Measurements from ENCODE around the gene OBSCN. TPM values are rescaled to one million over a fixed set of nuclear protein-coding genes. Genes with fewer than 3 reads are reported as not detected.

OBSCN gene
- total and polyA plus RNA-seq, 2 of the 13 experiments (the other 11 are each of a cell fraction or from before 2014, with no cell fraction given), result 0.20 TPM

GRCh38 chr1:228416217-228416933 is 208.5 kb downstream of the OBSCN start, which contains the start of gene TRIM17 (continued):
- TF ChIP-seq ZNF784 (CRISPR knock-in tag; IDR thresholded peaks at IDR 0.05; ENCODE audit: borderline replicate concordance), result no peak
- TF ChIP-seq KDM3A (CRISPR knock-in tag; IDR thresholded peaks at IDR 0.05; ENCODE audit: low read depth), result no peak
- 0 out of 2 replicates have a peak, but pooled peaks have one; percentile 50 for TF ChIP-seq LBX2 (CRISPR knock-in tag; IDR thresholded peaks at IDR 0.05; ENCODE audit: borderline replicate concordance)
- TF ChIP-seq CEBPB (IDR thresholded peaks at IDR 0.05; ENCODE audit: borderline replicate concordance, low read depth, low read length), result no peak
- TF ChIP-seq PATZ1 (CRISPR knock-in tag; IDR thresholded peaks at IDR 0.05), result peak; percentile 49; the same call in 1 of the 2 replicates
- TF ChIP-seq IRX3 (CRISPR knock-in tag; IDR thresholded peaks at IDR 0.05; ENCODE audit: borderline replicate concordance, low read depth), result no peak
- no peak for TF ChIP-seq ZFP36L1 (CRISPR knock-in tag; IDR thresholded peaks at IDR 0.05)
- TF ChIP-seq ZNF878 (CRISPR knock-in tag; IDR thresholded peaks at IDR 0.05), result no peak
- no peak for TF ChIP-seq MEF2D (CRISPR knock-in tag; IDR thresholded peaks at IDR 0.05)
- 0 out of 2 replicates have a peak, but pooled peaks have one; percentile 51 for TF ChIP-seq ZNF547 (CRISPR knock-in tag; IDR thresholded peaks at IDR 0.05)
- no peak for TF ChIP-seq TOE1 (CRISPR knock-in tag; IDR thresholded peaks at IDR 0.05)
- no peak for TF ChIP-seq BORCS8-MEF2B (CRISPR knock-in tag; IDR thresholded peaks at IDR 0.05)
- no peak for TF ChIP-seq SMAD3 (CRISPR knock-in tag; IDR thresholded peaks at IDR 0.05)
- no peak for TF ChIP-seq FUBP1 (CRISPR knock-in tag; IDR thresholded peaks at IDR 0.05; ENCODE audit: borderline replicate concordance)
- TF ChIP-seq ARID3A (IDR thresholded peaks at IDR 0.05; ENCODE audit: low read depth, low read length), result no peak
